Colonic mucosa (tissue), 4 donors: ENCODE data around the gene CEP20. TPM values are rescaled to one million over a fixed set of nuclear protein-coding genes. Genes with fewer than 3 reads are reported as not detected.

Experiments
- DNase-seq: peaks from one replicate; pipeline ENCODE4 v3.0.0-alpha.2; 2020
- H3K27ac ChIP-seq: fragments of 200-600 bp; one replicate; pipeline ENCODE4 v1.8.0; 2021
- H3K27me3 ChIP-seq: fragments of 200-600 bp; one replicate; pipeline ENCODE4 v1.8.0; 2021
- H3K36me3 ChIP-seq: fragments of 200-600 bp; one replicate; pipeline ENCODE4 v1.8.0; 2021
- H3K4me1 ChIP-seq: fragments of 200-600 bp; one replicate; pipeline ENCODE4 v1.8.0; 2021; ENCODE audit warnings: mild to moderate bottlenecking
- H3K4me3 ChIP-seq: fragments of 200-600 bp; one replicate; pipeline ENCODE4 v1.8.0; 2021
- H3K9ac ChIP-seq, 2 donors: one replicate each; pipeline ENCODE4 v1.7.0; 2013; ENCODE audit warnings: control low read depth in 2 of 2, low read depth in 2 of 2, low read length in 2 of 2
- H3K9me3 ChIP-seq: fragments of 200-600 bp; one replicate; pipeline ENCODE4 v1.8.0; 2021
- intact Hi-C: fragments of 100-400 bp; cut with DNase I; formaldehyde crosslinking; loops from one replicate; pipeline ENCODE4 v1.14.1; 2022
- total RNA-seq, 2 donors: library from RNA; stranded (reverse); fragmentation: NEBNext Ultra II Directional in 1 of 2; extraction: Animal tissue kit (Norgen Biotek cat#: 25700) in 1 of 2; gene quantifications; one replicate each; pipeline ENCODE4 v1.2.1, GENCODE V29; 2021
- TF ChIP-seq, protein P1 (sequence below): fragments of 200-600 bp; IDR thresholded peaks from one replicate; pipeline ENCODE4 v1.8.0; 2022; ENCODE audit warnings: antibody characterized with exemption, mild to moderate bottlenecking
- donor health status: healthy.
- donor health status: DM: no; HTN: no; CAD: no.
- donor health status: DM: no; HTN: no; CAD: no.

CEP20 gene
- total RNA-seq, 2 donors from 2014 or later, result 23.3 to 31.0 TPM

DNA sequence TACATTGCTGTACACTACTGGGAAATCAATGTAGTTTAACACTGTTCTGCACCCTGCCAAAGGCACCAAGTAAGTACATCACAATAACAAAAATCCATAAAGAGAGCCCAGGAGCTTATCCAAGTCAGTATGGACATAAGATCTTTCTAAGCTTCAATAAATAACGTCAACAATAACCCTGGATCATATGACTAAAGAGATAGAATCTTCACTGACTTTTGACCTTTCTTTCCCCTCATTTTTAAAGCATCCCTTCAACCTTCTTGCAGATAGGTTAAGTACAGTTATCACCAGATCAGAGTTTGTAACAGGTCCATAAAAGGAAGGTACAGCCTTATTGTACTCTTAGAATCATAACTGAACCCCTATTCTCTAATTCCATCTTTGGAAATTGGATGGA, 2.3 kb downstream of the CEP20 start:
- TF ChIP-seq, protein P1, sequence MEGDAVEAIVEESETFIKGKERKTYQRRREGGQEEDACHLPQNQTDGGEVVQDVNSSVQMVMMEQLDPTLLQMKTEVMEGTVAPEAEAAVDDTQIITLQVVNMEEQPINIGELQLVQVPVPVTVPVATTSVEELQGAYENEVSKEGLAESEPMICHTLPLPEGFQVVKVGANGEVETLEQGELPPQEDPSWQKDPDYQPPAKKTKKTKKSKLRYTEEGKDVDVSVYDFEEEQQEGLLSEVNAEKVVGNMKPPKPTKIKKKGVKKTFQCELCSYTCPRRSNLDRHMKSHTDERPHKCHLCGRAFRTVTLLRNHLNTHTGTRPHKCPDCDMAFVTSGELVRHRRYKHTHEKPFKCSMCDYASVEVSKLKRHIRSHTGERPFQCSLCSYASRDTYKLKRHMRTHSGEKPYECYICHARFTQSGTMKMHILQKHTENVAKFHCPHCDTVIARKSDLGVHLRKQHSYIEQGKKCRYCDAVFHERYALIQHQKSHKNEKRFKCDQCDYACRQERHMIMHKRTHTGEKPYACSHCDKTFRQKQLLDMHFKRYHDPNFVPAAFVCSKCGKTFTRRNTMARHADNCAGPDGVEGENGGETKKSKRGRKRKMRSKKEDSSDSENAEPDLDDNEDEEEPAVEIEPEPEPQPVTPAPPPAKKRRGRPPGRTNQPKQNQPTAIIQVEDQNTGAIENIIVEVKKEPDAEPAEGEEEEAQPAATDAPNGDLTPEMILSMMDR, result no peak
- Histone ChIP-seq H3K36me3 (no peaks in the 10 kb centered on the region), H3K4me3 (no peak overlapping the region), H3K9ac (no peak overlapping the region), H3K4me1 (peaks cover 5% of the 10 kb centered on the region), H3K27me3 (no peaks in the 10 kb centered on the region), H3K27ac (no peak overlapping the region), H3K9me3 (no peaks in the 10 kb centered on the region)
- no peak for DNase-seq
- intact Hi-C loops, result no loop called here

DNA sequence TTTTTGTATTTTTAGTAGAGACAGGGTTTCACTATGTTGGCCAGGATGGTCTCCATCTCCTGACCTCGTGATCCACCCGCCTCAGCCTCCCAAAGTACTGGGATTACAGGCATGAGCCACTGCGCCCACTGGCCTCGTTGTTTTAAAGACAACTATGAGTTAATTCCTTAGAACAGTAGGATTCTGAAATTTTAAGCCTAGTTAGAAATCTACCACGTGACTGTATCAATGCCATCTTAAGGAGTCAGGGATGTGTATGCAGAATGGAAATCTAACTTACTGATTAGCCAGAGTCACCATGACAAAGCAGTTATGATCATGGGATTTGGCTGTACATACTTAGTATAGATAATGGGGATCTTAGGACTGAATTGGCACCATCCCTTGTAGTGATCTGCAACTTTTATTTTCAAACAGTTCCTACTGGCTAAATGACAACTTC, 2.8 kb downstream of the CEP20 start:
- H3K4me1 ChIP-seq, result peaks cover 5% of the 10 kb centered on the region

DNA sequence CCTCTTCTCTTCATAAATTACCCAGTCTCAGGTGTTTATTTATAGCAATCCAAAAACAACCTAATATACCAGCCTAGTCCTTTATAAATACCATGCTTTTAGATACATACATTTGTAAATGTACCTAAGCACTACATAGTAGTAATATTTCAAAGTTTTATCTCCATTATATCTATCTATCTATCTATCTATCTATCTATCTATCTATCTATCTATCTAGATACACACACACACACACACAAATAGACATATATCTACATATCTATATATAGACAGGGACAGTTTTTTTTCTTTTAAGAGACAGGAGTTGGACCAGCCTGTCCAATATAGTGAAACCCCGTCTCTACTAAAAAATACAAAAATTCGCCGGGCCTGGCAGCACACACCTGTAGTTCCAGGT, 5.8 kb downstream of the CEP20 start:
- Histone ChIP-seq H3K27me3 (no peaks in the 10 kb centered on the region), H3K4me3 (no peak overlapping the region), H3K4me1 (peaks cover 4% of the 10 kb centered on the region), H3K36me3 (no peaks in the 10 kb centered on the region), H3K9me3 (no peaks in the 10 kb centered on the region), H3K27ac (no peak overlapping the region), H3K9ac (no peak overlapping the region)
- TF ChIP-seq, protein P1, result no peak
- no peak for DNase-seq
- intact Hi-C loops, result no loop called here

More for the DNA sequence above, 2.8 kb downstream of the CEP20 start:
- H3K27ac ChIP-seq, result no peak overlapping the region
- DNase-seq, result no peak
- intact Hi-C loops, result no loop called here
- H3K27me3 ChIP-seq, result no peaks in the 10 kb centered on the region
- no peaks in the 10 kb centered on the region for H3K9me3 ChIP-seq
- H3K4me3 ChIP-seq, result no peak overlapping the region
- no peaks in the 10 kb centered on the region for H3K36me3 ChIP-seq
- no peak overlapping the region for H3K9ac ChIP-seq
- TF ChIP-seq, protein P1, result no peak

DNA sequence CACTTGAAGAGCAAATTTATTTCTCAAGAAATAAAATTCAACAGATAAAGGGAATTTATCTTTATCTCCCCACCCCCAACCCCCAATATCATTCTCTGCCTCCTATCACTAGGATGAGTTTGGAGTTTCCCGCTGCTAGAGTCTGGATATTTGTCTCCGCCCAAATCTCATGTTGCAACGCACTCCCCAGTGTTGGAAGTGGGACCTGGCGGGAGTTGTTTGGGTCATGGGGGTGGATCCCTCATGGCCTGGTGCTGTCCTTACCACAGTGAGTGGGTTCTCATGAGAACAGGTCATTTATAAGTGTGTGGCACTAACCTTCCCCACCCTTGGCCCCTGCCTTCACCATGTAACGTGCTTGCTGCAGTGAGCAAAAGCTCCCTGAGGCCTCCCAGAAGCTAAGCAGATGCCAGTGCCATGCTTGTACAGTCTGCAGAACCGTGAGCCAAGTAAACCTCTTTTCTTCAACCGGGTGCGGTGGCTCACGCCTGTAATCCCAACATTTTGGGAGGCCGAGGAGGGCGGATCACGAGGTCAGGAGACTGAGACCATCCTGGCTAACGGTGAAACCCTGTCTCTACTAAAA, 6.5 kb downstream of the CEP20 start:
- intact Hi-C loops, result no loop called here
- no peaks in the 10 kb centered on the region for H3K27me3 ChIP-seq
- H3K36me3 ChIP-seq, result no peaks in the 10 kb centered on the region
- no peaks in the 10 kb centered on the region for H3K4me1 ChIP-seq
- no peak overlapping the region for H3K4me3 ChIP-seq
- TF ChIP-seq, protein P1, result no peak
- no peaks in the 10 kb centered on the region for H3K9me3 ChIP-seq
- no peak overlapping the region for H3K9ac ChIP-seq
- DNase-seq, result no peak
- H3K27ac ChIP-seq, result no peak overlapping the region

DNA sequence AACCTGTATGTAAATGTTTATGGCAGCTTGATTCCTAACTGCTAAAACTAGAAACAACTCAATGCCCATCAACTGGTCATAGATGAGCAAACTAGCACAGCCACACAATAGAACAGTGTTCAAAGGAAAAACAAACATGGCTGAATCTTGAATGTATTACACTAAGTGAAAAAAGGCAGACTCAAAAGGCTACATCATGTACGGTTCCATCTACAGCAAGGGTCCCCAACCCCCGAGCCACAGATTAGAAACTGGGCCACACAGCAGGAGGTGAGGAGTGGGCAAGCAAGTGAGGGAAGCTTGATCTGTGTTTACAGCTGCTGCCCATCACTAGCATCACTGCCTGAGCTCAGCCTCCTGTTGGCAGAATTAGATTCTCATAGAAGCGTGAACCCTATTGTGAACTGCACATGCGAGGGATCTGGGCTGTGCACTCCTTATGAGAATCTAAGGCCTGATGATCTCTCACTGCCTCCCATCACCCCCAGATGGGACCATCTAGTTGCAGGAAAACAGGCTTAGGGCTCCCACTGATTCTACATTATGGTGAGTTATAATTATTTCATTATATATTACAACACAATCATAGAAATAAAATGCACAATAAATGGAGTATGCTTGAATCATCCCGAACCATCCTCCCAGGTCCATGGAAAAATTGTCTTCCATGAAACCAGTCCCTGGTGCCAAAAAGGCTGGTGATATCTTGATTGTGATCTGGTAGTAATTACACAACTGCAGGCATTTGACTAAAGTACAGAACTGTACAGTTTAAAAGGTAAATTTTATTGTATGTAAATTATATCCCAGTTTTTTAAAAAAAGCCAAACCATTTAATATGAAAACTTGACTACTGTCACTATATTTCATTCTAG, 7.7 kb downstream of the CEP20 start:
- H3K27ac ChIP-seq, result no peak overlapping the region
- no peaks in the 10 kb centered on the region for H3K36me3 ChIP-seq
- H3K9me3 ChIP-seq, result no peaks in the 10 kb centered on the region
- TF ChIP-seq, protein P1, result no peak
- H3K27me3 ChIP-seq, result no peaks in the 10 kb centered on the region
- H3K4me1 ChIP-seq, result no peaks in the 10 kb centered on the region
- DNase-seq, result no peak
- H3K9ac ChIP-seq, result no peak overlapping the region
- intact Hi-C loops, result no loop called here
- no peak overlapping the region for H3K4me3 ChIP-seq
